Fibroblast of lung (primary cell): ENCODE data around the gene C15orf39. TPM values are rescaled to one million over a fixed set of nuclear protein-coding genes. Genes with fewer than 3 reads are reported as not detected.
"Not testable (repeated sequence)": the region's sequence is repeated elsewhere in the genome, so short reads cannot be mapped to it uniquely, and the experiment has no call there.

ENCODE experiments used
- DNase-seq, 2 donors: peaks; one replicate each; pipeline versions ENCODE4 v3.0.0 to v3.0.0-alpha.2; 2010; ENCODE audit warnings: low read depth in 2 of 2
- H2AFZ ChIP-seq: 2 replicates; pipeline ENCODE4 v1.5.1; 2012; ENCODE audit warnings: low read length, control low read depth, inconsistent platforms
- H3K27ac ChIP-seq: 2 replicates; pipeline ENCODE4 v1.5.1; 2011; ENCODE audit warnings: low read length, control low read depth; ENCODE audit not compliant: insufficient read depth
- H3K27me3 ChIP-seq: 2 replicates; pipeline ENCODE4 v1.5.1; 2011; ENCODE audit warnings: mild to moderate bottlenecking, low read length; ENCODE audit not compliant: control insufficient read depth, insufficient read depth
- H3K36me3 ChIP-seq: 2 replicates; pipeline ENCODE4 v1.5.1; 2011; ENCODE audit warnings: low read length; ENCODE audit not compliant: control insufficient read depth, insufficient read depth
- H3K4me1 ChIP-seq: 2 replicates; pipeline ENCODE4 v1.5.1; 2011; ENCODE audit warnings: low read length; ENCODE audit not compliant: control insufficient read depth, insufficient read depth; ENCODE audit errors: extremely low read depth
- H3K4me2 ChIP-seq: 2 replicates; pipeline ENCODE4 v1.5.1; 2011; ENCODE audit warnings: low read length, control low read depth; ENCODE audit not compliant: insufficient read depth; ENCODE audit errors: extremely low read depth
- H3K4me3 ChIP-seq, 4 experiments: fragments of 200-600 bp in 1 of 4; sonication (generic) in 1 of 4; replicated peaks in 1 of 4; 2 replicates each; pipeline ENCODE4 v1.5.1; 2011 to 2016; ENCODE audit warnings: low read length in 4 of 4, low read depth in 3 of 4, mild to moderate bottlenecking in 3 of 4, control low read depth in 2 of 4, inconsistent platforms in 1 of 4, mixed read lengths in 1 of 4; ENCODE audit not compliant: insufficient read depth in 1 of 4; ENCODE audit errors: control extremely low read depth in 1 of 4
- H3K79me2 ChIP-seq: 2 replicates; pipeline ENCODE4 v1.5.1; 2012; ENCODE audit warnings: mild to moderate bottlenecking, low read length, inconsistent platforms; ENCODE audit not compliant: control insufficient read depth, insufficient read depth
- H3K9ac ChIP-seq: 2 replicates; pipeline ENCODE4 v1.5.1; 2011; ENCODE audit warnings: mild to moderate bottlenecking, low read length, control low read depth; ENCODE audit not compliant: insufficient read depth
- H3K9me3 ChIP-seq: 2 replicates; pipeline ENCODE4 v1.5.1; 2012; ENCODE audit warnings: low read depth, low read length; ENCODE audit not compliant: control insufficient read depth, insufficient read depth
- H4K20me1 ChIP-seq: 2 replicates; pipeline ENCODE4 v1.5.1; 2011; ENCODE audit warnings: low read length; ENCODE audit not compliant: control insufficient read depth, insufficient read depth; ENCODE audit errors: extremely low read depth
- CTCF ChIP-seq, 2 donors: IDR thresholded peaks in 1 of 2; conservative IDR thresholded peaks in 1 of 2; 1 replicate in 1 of 2; 2 replicates in 1 of 2; pipeline ENCODE4 v1.5.1; 2011 to 2012; ENCODE audit warnings: low read length in 2 of 2, control low read depth in 1 of 2, inconsistent platforms in 1 of 2, low read depth in 1 of 2, mild to moderate bottlenecking in 1 of 2
- EZH2 ChIP-seq: IDR thresholded peaks from 2 replicates; pipeline ENCODE4 v1.5.1; 2012; ENCODE audit warnings: low read length, control low read depth, mild to moderate bottlenecking; ENCODE audit errors: missing control alignments
- polyA plus RNA-seq, 2 donors: library from polyadenylated mRNA; depleted of rRNA in 1 of 2; stranded (reverse) in 1 of 2; unstranded in 1 of 2; fragments of >200 nt; gene quantifications; 2 replicates each; pipeline ENCODE4 v1.2.1, GENCODE V29; 2011 to 2012; ENCODE audit warnings: missing spikeins in 1 of 2
- total RNA-seq: library from RNA; depleted of rRNA; stranded (reverse); fragments of >200 nt; gene quantifications from 2 replicates; pipeline ENCODE4 v1.2.1, GENCODE V29; 2014

The C15orf39 gene
- total and polyA plus RNA-seq, 2 donors (not counting 1 experiment from before 2014, with no cell fraction given) = 1.7 to 2.3 TPM

GRCh38 chr15:75215107-75216004 is 13.7 kb downstream of the C15orf39 start:
- no peaks in the 10 kb centered on the region for H3K9me3 ChIP-seq
- peaks cover 9% of the 10 kb centered on the region for H3K36me3 ChIP-seq
- TF ChIP-seq EZH2 = no peak
- TF ChIP-seq CTCF (conservative IDR thresholded peaks at IDR 0.05 in 1 of 2, IDR thresholded peaks at IDR 0.05 in 1 of 2; ENCODE audit: low read depth in 1 of 2, low read length in 2 of 2) = no peak
- DNase-seq = no peak
- peaks cover 2% of the 10 kb centered on the region for H4K20me1 ChIP-seq
- no peak overlapping the region for H3K4me2 ChIP-seq
- H3K27ac ChIP-seq = no peak overlapping the region
- H3K79me2 ChIP-seq = peaks cover under 1% of the 10 kb centered on the region
- H3K4me3 ChIP-seq = no peak overlapping the region
- no peak overlapping the region for H3K9ac ChIP-seq
- H2AFZ ChIP-seq = no peak overlapping the region
- H3K27me3 ChIP-seq = no peaks in the 10 kb centered on the region
- H3K4me1 ChIP-seq = no peaks in the 10 kb centered on the region

GRCh38 chr15:75217012-75217411 is 15.3 kb downstream of the C15orf39 start:
- TF ChIP-seq CTCF (conservative IDR thresholded peaks at IDR 0.05 in 1 of 2, IDR thresholded peaks at IDR 0.05 in 1 of 2; ENCODE audit: low read depth in 1 of 2, low read length in 2 of 2) (no peak), EZH2 (no peak)
- H4K20me1 ChIP-seq = peaks cover 2% of the 10 kb centered on the region

GRCh38 chr15:75217574-75217973 is 15.9 kb downstream of the C15orf39 start:
- H3K4me1 ChIP-seq, H3K27me3 ChIP-seq, H3K79me2 ChIP-seq, H4K20me1 ChIP-seq, H3K9me3 ChIP-seq, H3K36me3 ChIP-seq, DNase-seq, H3K9ac ChIP-seq, H2AFZ ChIP-seq, H3K27ac ChIP-seq, H3K4me3 ChIP-seq, H3K4me2 ChIP-seq: not testable (repeated sequence)

More at GRCh38 chr15:75217012-75217411, 15.3 kb downstream of the C15orf39 start:
- Histone ChIP-seq H2AFZ (no peak overlapping the region), H3K27ac (no peak overlapping the region), H3K4me1 (no peaks in the 10 kb centered on the region), H3K27me3 (no peaks in the 10 kb centered on the region), H3K9me3 (no peaks in the 10 kb centered on the region), H3K36me3 (peaks cover 5% of the 10 kb centered on the region), H3K4me3 (no peak overlapping the region), H3K9ac (no peak overlapping the region), H3K79me2 (no peaks in the 10 kb centered on the region), H3K4me2 (no peak overlapping the region)
- DNase-seq = no peak

- not testable (repeated sequence) for H3K9me3 ChIP-seq, H3K9ac ChIP-seq, H3K4me1 ChIP-seq, DNase-seq, H3K4me2 ChIP-seq, H3K4me3 ChIP-seq, H2AFZ ChIP-seq, H3K27ac ChIP-seq, H3K36me3 ChIP-seq, H4K20me1 ChIP-seq, H3K27me3 ChIP-seq, H3K79me2 ChIP-seq
These were observed 17.8 kb downstream of the C15orf39 start for GRCh38 chr15:75219507-75219929.
